ENCODE data around the gene JUND. TPM values are rescaled to one million over a fixed set of nuclear protein-coding genes. Genes with fewer than 3 reads are reported as not detected.

Gene JUND
- total RNA-seq, 1 experiment from 2014 or later: 151 TPM

DNA sequence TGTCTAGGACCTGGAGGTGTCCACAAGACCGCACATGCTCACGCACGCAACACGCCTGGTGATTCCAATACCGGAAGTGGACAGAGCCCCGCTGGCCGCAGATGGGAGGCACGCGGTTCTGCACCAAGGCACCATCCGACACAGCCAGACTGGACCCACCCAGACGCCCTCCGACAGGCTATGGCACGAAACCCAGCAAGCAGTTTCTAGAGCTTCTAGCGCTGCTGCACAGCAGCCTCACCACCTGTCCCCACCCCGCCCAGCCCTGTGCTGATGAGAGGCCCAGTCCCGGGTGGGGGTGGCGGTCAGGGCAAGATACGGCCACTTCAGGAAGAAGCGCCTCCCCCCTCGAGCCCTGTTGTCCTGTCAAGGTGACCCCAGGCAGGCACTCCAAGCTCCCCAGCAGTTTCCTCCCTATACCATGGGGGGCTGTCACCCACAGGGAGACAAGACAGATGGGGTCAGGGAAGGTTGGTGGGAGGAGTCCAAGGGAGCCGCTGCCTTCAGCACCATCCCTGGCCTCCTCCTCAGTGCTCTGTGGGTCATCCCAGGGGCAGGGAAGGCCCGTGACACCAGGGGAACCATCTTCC is 30.2 kb upstream of the JUND start:
- no peak overlapping the region for H3K4me2 ChIP-seq (ENCODE audit: low read length)
- TF ChIP-seq, protein P1, sequence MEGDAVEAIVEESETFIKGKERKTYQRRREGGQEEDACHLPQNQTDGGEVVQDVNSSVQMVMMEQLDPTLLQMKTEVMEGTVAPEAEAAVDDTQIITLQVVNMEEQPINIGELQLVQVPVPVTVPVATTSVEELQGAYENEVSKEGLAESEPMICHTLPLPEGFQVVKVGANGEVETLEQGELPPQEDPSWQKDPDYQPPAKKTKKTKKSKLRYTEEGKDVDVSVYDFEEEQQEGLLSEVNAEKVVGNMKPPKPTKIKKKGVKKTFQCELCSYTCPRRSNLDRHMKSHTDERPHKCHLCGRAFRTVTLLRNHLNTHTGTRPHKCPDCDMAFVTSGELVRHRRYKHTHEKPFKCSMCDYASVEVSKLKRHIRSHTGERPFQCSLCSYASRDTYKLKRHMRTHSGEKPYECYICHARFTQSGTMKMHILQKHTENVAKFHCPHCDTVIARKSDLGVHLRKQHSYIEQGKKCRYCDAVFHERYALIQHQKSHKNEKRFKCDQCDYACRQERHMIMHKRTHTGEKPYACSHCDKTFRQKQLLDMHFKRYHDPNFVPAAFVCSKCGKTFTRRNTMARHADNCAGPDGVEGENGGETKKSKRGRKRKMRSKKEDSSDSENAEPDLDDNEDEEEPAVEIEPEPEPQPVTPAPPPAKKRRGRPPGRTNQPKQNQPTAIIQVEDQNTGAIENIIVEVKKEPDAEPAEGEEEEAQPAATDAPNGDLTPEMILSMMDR (conservative IDR thresholded peaks at IDR 0.05; ENCODE audit: low read depth, low read length): no peak
- TF ChIP-seq EZH2phosphoT487 (IDR thresholded peaks at IDR 0.05; ENCODE audit: borderline replicate concordance, low read length) (no peak), EZH2 (IDR thresholded peaks at IDR 0.05; ENCODE audit: low read length, unreplicated experiment) (no peak)
- BruUV-seq (replicated peaks): no TSS peak
- H3K9me3 ChIP-seq (ENCODE audit: low read length): no peaks in the 10 kb centered on the region
- intact Hi-C loops (cut with micrococcal nuclease): no loop called here
- no peaks in the 10 kb centered on the region for H3F3A ChIP-seq (ENCODE audit: low read length, unreplicated experiment)
- no peak overlapping the region for H3K4me3 ChIP-seq (ENCODE audit: low read length)
- H4K20me1 ChIP-seq (ENCODE audit: low read length): no peaks in the 10 kb centered on the region
- ChIA-PET POLR2A (ENCODE audit: unreplicated experiment) (no interaction called here), CTCF (no interaction called here)
- ATAC-seq: no peak
- H3K36me3 ChIP-seq (ENCODE audit: low read depth, low read length): peaks cover 3% of the 10 kb centered on the region
- DNase-seq: no peak
- H3K9ac ChIP-seq (ENCODE audit: low read length): no peak overlapping the region
- H2AFZ ChIP-seq (ENCODE audit: low read length): no peak overlapping the region
- peaks cover 3% of the 10 kb centered on the region; the same call in 1 of the 2 replicates for H3K79me2 ChIP-seq (ENCODE audit: low read length)
- no peaks in the 10 kb centered on the region for H3K27me3 ChIP-seq (ENCODE audit: low read length)
- no peaks in the 10 kb centered on the region for H3K9me2 ChIP-seq (replicated peaks; ENCODE audit: low read length)
- H3K27ac ChIP-seq (ENCODE audit: low read length): no peak overlapping the region
- no peaks in the 10 kb centered on the region for H3K4me1 ChIP-seq (ENCODE audit: insufficient read depth, low read length)

DNA sequence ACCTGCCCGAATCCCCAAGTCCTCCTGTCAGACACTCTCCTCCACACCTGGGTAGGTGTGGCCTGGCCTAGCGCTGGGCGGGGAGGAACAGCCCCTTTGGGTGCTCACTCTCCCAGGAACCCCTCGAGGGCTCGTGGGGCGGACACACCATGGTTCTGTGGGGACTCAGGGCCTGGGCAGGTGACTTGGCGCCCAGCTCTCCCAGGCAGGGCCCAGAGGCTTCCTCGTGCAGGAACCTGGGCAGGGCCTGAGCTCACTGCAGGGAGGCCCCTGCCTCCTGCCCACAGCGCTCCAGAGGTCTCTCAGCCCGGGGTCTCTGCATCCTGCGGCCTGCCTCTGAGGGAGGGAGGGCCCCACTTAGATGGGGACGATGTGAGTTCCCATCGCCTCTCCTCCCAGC is 29.5 kb upstream of the JUND start:
- Histone ChIP-seq H3K27ac (ENCODE audit: low read length) (no peak overlapping the region), H3K4me2 (ENCODE audit: low read length) (no peak overlapping the region), H3K79me2 (ENCODE audit: low read length) (no peaks in the 10 kb centered on the region), H3K9ac (ENCODE audit: low read length) (no peak overlapping the region), H4K20me1 (ENCODE audit: low read length) (no peaks in the 10 kb centered on the region), H3K9me2 (replicated peaks; ENCODE audit: low read length) (no peaks in the 10 kb centered on the region), H3K27me3 (ENCODE audit: low read length) (no peaks in the 10 kb centered on the region), H3F3A (ENCODE audit: low read length, unreplicated experiment) (no peaks in the 10 kb centered on the region), H3K4me3 (ENCODE audit: low read length) (no peak overlapping the region), H3K4me1 (ENCODE audit: insufficient read depth, low read length) (no peaks in the 10 kb centered on the region), H3K36me3 (ENCODE audit: low read depth, low read length) (peaks cover 3% of the 10 kb centered on the region), H2AFZ (ENCODE audit: low read length) (no peak overlapping the region), H3K9me3 (ENCODE audit: low read length) (no peaks in the 10 kb centered on the region)
- TF ChIP-seq, protein P1 (conservative IDR thresholded peaks at IDR 0.05; ENCODE audit: low read depth, low read length): no peak
- TF ChIP-seq EZH2 (IDR thresholded peaks at IDR 0.05; ENCODE audit: low read length, unreplicated experiment) (no peak), EZH2phosphoT487 (IDR thresholded peaks at IDR 0.05; ENCODE audit: borderline replicate concordance, low read length) (no peak)
- ATAC-seq (no peak), DNase-seq (no peak)
- no TSS peak for BruUV-seq (replicated peaks)
- ChIA-PET POLR2A (ENCODE audit: unreplicated experiment) (no interaction called here), CTCF (no interaction called here)
- intact Hi-C loops (cut with micrococcal nuclease): no loop called here

- intact Hi-C loops (cut with micrococcal nuclease): no loop called here
- no peak overlapping the region for H3K27ac ChIP-seq (ENCODE audit: low read length)
- TF ChIP-seq, protein P1 (conservative IDR thresholded peaks at IDR 0.05; ENCODE audit: low read depth, low read length): no peak
- TF ChIP-seq EZH2phosphoT487 (IDR thresholded peaks at IDR 0.05; ENCODE audit: borderline replicate concordance, low read length) (no peak), EZH2 (IDR thresholded peaks at IDR 0.05; ENCODE audit: low read length, unreplicated experiment) (no peak)
- H3F3A ChIP-seq (ENCODE audit: low read length, unreplicated experiment): no peaks in the 10 kb centered on the region
- H3K36me3 ChIP-seq (ENCODE audit: low read depth, low read length): peaks cover 3% of the 10 kb centered on the region
- H3K4me3 ChIP-seq (ENCODE audit: low read length): no peak overlapping the region
- no peaks in the 10 kb centered on the region for H3K79me2 ChIP-seq (ENCODE audit: low read length)
- no peaks in the 10 kb centered on the region for H4K20me1 ChIP-seq (ENCODE audit: low read length)
- no peaks in the 10 kb centered on the region for H3K27me3 ChIP-seq (ENCODE audit: low read length)
- H3K9me3 ChIP-seq (ENCODE audit: low read length): no peaks in the 10 kb centered on the region
- no peak overlapping the region for H3K4me2 ChIP-seq (ENCODE audit: low read length)
- no TSS peak for BruUV-seq (replicated peaks)
- no peak overlapping the region for H3K9ac ChIP-seq (ENCODE audit: low read length)
- ChIA-PET CTCF (interaction anchor here (0.6 kb wide), 1 partner anchor 13 kb away, joined by 4 read pairs; the partner anchor contains the start of gene LSM4), POLR2A (ENCODE audit: unreplicated experiment) (no interaction called here)
- H3K4me1 ChIP-seq (ENCODE audit: insufficient read depth, low read length): no peaks in the 10 kb centered on the region
- ATAC-seq (no peak), DNase-seq (no peak)
- no peak overlapping the region for H2AFZ ChIP-seq (ENCODE audit: low read length)
- H3K9me2 ChIP-seq (replicated peaks; ENCODE audit: low read length): no peaks in the 10 kb centered on the region
Measured at GRCh38 chr19:18310118-18310909, 28.9 kb upstream of the JUND start.

All from PC-3 (cell line).